ENCODE measurements around the gene SCN5A.

The SCN5A gene

GRCh38 chr3:38605981-38606380 lies 43.5 kb downstream of the SCN5A start:
- no peak overlapping the region for H3K27ac ChIP-seq
- CTCF ChIA-PET = no interaction called here
- TF ChIP-seq CTCF (conservative IDR thresholded peaks at IDR 0.05; ENCODE audit: low read depth) = no peak
- POLR2A ChIA-PET (ENCODE audit: low non-redundant PET) = no interaction called here
- no peak for DNase-seq (ENCODE audit: low spot score)

GRCh38 chr3:38604246-38604645 lies 45.2 kb downstream of the SCN5A start:
- TF ChIP-seq CTCF (conservative IDR thresholded peaks at IDR 0.05; ENCODE audit: low read depth) = no peak
- ChIA-PET CTCF (no interaction called here), POLR2A (ENCODE audit: low non-redundant PET) (no interaction called here)
- DNase-seq (ENCODE audit: low spot score) = no peak
- H3K27ac ChIP-seq = no peak overlapping the region

GRCh38 chr3:38603731-38604131 lies 45.8 kb downstream of the SCN5A start:
- no peak for TF ChIP-seq CTCF (conservative IDR thresholded peaks at IDR 0.05; ENCODE audit: low read depth)
- H3K27ac ChIP-seq = no peak overlapping the region
- ChIA-PET POLR2A (ENCODE audit: low non-redundant PET) (no interaction called here), CTCF (no interaction called here)
- no peak for DNase-seq (ENCODE audit: low spot score)

GRCh38 chr3:38602576-38603250 lies 46.8 kb downstream of the SCN5A start:
- no peak for DNase-seq (ENCODE audit: low spot score)
- CTCF ChIA-PET = no interaction called here
- TF ChIP-seq CTCF (conservative IDR thresholded peaks at IDR 0.05; ENCODE audit: low read depth) = no peak
- H3K27ac ChIP-seq = no peak overlapping the region
- POLR2A ChIA-PET (ENCODE audit: low non-redundant PET) = no interaction called here

GRCh38 chr3:38601956-38602550 lies 47.4 kb downstream of the SCN5A start:
- no peak for TF ChIP-seq CTCF (conservative IDR thresholded peaks at IDR 0.05; ENCODE audit: low read depth)
- POLR2A ChIA-PET (ENCODE audit: low non-redundant PET) = no interaction called here
- H3K27ac ChIP-seq = no peak overlapping the region
- CTCF ChIA-PET = no interaction called here
- no peak for DNase-seq (ENCODE audit: low spot score)

GRCh38 chr3:38600551-38600950 lies 48.9 kb downstream of the SCN5A start:
- H3K27ac ChIP-seq = no peak overlapping the region
- no peak for TF ChIP-seq CTCF (conservative IDR thresholded peaks at IDR 0.05; ENCODE audit: low read depth)
- DNase-seq (ENCODE audit: low spot score) = no peak
- ChIA-PET CTCF (no interaction called here), POLR2A (ENCODE audit: low non-redundant PET) (no interaction called here)

All from RWPE1 (cell line).